GM13977 (cell line): ENCODE data around the gene CCDC93.

Experiments used
- DNase-seq: peaks from one replicate; pipeline ENCODE4 v3.0.0; 2012; ENCODE audit warnings: low spot score
- CTCF ChIP-seq: IDR thresholded peaks from 2 replicates; pipeline ENCODE4 v1.5.1; 2012; ENCODE audit warnings: mild to moderate bottlenecking, control low read depth; ENCODE audit not compliant: insufficient read depth; ENCODE audit errors: extremely low read depth, missing control alignments
- in situ Hi-C: fragments of 300-500 bp; cut with MboI; formaldehyde crosslinking; loops from one replicate; pipeline ENCODE4 v1.12.0; 2022; ENCODE audit warnings: low sequenced_read_pairs, low pct_unique_long_range_greater_than_20kb, mixed read lengths, inconsistent platforms; ENCODE audit not compliant: unreplicated experiment

Gene CCDC93

GRCh38 chr2:117981810-117982209 lies 32.1 kb downstream of the CCDC93 start:
- DNase-seq: no peak
- no peak for TF ChIP-seq CTCF
- in situ Hi-C loops: no loop called here

GRCh38 chr2:117980783-117981676 lies 32.8 kb downstream of the CCDC93 start:
- no peak for DNase-seq
- in situ Hi-C loops: no loop called here
- TF ChIP-seq CTCF: no peak

GRCh38 chr2:117979911-117980701 lies 33.8 kb downstream of the CCDC93 start:
- in situ Hi-C loops: no loop called here

GRCh38 chr2:117977696-117978095 lies 36.2 kb downstream of the CCDC93 start:
- in situ Hi-C loops: no loop called here
- TF ChIP-seq CTCF: no peak
- no peak for DNase-seq

More at GRCh38 chr2:117979911-117980701, 33.8 kb downstream of the CCDC93 start:
- no peak for TF ChIP-seq CTCF
- DNase-seq: no peak

- no peak for TF ChIP-seq CTCF
- in situ Hi-C loops: no loop called here
- DNase-seq: no peak
Observed at GRCh38 chr2:117976581-117976980, 37.3 kb downstream of the CCDC93 start.

GRCh38 chr2:117973498-117974082 lies 40.3 kb downstream of the CCDC93 start:
- in situ Hi-C loops: no loop called here
- no peak for TF ChIP-seq CTCF
- no peak for DNase-seq
